T-cell (primary cell): Measurements from ENCODE around the gene RNF148. TPM values are rescaled to one million over a fixed set of nuclear protein-coding genes. Genes with fewer than 3 reads are reported as not detected.

Experiments
- ATAC-seq, 4 experiments: fragments of 200-7000 bp in 3 of 4; fragments of 150-1000 bp in 1 of 4; cut with Tn5 transposase; replicated peaks in 1 of 4; 1 replicate in 3 of 4; 2 replicates in 1 of 4; pipeline ENCODE4 v1.10.0; 2021; ENCODE audit warnings: moderate library complexity in 3 of 4, mild to moderate bottlenecking in 2 of 4, moderate number of reproducible peaks in 1 of 4
- CTCF ChIA-PET, 2 donors: fragments of 300-600 bp; sonication (Branson Sonifier 250); formaldehyde crosslinking; loops; one replicate each; lab custom pipeline; 2022; ENCODE audit warnings: antibody characterized with exemption in 2 of 2; lab: Charles Lee
- POLR2A ChIA-PET, 2 donors: fragments of 300-600 bp; sonication (Branson Sonifier 250); formaldehyde crosslinking; loops; one replicate each; lab custom pipeline; 2022; ENCODE audit warnings: antibody characterized with exemption in 2 of 2; lab: Charles Lee
- DNase-seq, 35 experiments: peaks; one replicate each; pipeline versions ENCODE4 v3.0.0 to v3.0.0-alpha.2; 2013 to 2023
- H3K27ac ChIP-seq: one replicate; pipeline ENCODE4 v1.5.1; 2013; ENCODE audit warnings: low read length
- H3K27me3 ChIP-seq, 2 experiments: replicated peaks in 1 of 2; 1 replicate in 1 of 2; 2 replicates in 1 of 2; pipeline versions ENCODE4 v1.6.1 to v1.7.0; 2013; ENCODE audit warnings: low read length in 1 of 2, mixed read lengths in 1 of 2; ENCODE audit not compliant: control insufficient read depth in 2 of 2, insufficient read depth in 2 of 2; ENCODE audit errors: extremely low read depth in 1 of 2
- H3K36me3 ChIP-seq, 2 donors: 1 replicate in 1 of 2; 2 replicates in 1 of 2; pipeline versions ENCODE4 v1.6.1 to v1.7.0; 2013; ENCODE audit warnings: low read length in 1 of 2; ENCODE audit not compliant: control insufficient read depth in 2 of 2, insufficient read depth in 1 of 2; ENCODE audit errors: extremely low read depth in 1 of 2
- H3K4me1 ChIP-seq, 2 experiments: 1 replicate in 1 of 2; 2 replicates in 1 of 2; pipeline versions ENCODE4 v1.6.1 to v1.7.0; 2013; ENCODE audit warnings: low read length in 2 of 2, mixed read lengths in 1 of 2; ENCODE audit not compliant: insufficient read depth in 2 of 2, control insufficient read depth in 1 of 2; ENCODE audit errors: extremely low read depth in 1 of 2
- H3K4me3 ChIP-seq, 2 donors: 1 replicate in 1 of 2; 2 replicates in 1 of 2; pipeline versions ENCODE4 v1.5.1 to v1.7.0; 2013; ENCODE audit warnings: mild to moderate bottlenecking in 2 of 2, low read length in 1 of 2, moderate library complexity in 1 of 2; ENCODE audit not compliant: control insufficient read depth in 1 of 2; ENCODE audit errors: extremely low read depth in 1 of 2
- H3K9me3 ChIP-seq: 2 replicates; pipeline ENCODE4 v1.7.0; 2013
- H3K27ac Mint-ChIP-seq, 2 donors: one replicate each; pipeline ENCODE4 v1.8.0; 2020 to 2021; ENCODE audit warnings: mild to moderate bottlenecking in 2 of 2, mixed read lengths in 2 of 2
- H3K27me3 Mint-ChIP-seq, 2 donors: one replicate each; pipeline ENCODE4 v1.8.0; 2021 to 2022; ENCODE audit warnings: mixed read lengths in 2 of 2
- H3K36me3 Mint-ChIP-seq: one replicate; pipeline ENCODE4 v1.8.0; 2021; ENCODE audit warnings: mixed read lengths
- H3K4me1 Mint-ChIP-seq, 3 donors: one replicate each; pipeline ENCODE4 v1.8.0; 2020 to 2022; ENCODE audit warnings: mixed read lengths in 3 of 3, mild to moderate bottlenecking in 1 of 3
- H3K4me3 Mint-ChIP-seq, 3 donors: one replicate each; pipeline ENCODE4 v1.8.0; 2020 to 2022; ENCODE audit warnings: mild to moderate bottlenecking in 3 of 3, mixed read lengths in 3 of 3, moderate library complexity in 3 of 3
- H3K9me3 Mint-ChIP-seq, 3 donors: one replicate each; pipeline ENCODE4 v1.8.0; 2020 to 2022; ENCODE audit warnings: mixed read lengths in 3 of 3
- WGBS: methylation state at CpG from one replicate; pipeline ENCODE4 v1.1.5; 2013; ENCODE audit warnings: missing lambda C conversion rate; ENCODE audit not compliant: insufficient coverage; 5-methylcytosine and 5-hydroxymethylcytosine counted together
- total RNA-seq, 35 experiments: library from RNA in 6 of 35; stranded (reverse) in 6 of 35; fragments of 120-200 nt in 1 of 35; gene quantifications; one replicate each; pipeline versions ENCODE4 v1.2.1 to v1.2.4 and lab custom pipeline; 2013 to 2026

The RNF148 gene
- total RNA-seq, 5 donors from 2014 or later (not counting 1 experiment from before 2014, with no cell fraction given) = not detected

GRCh38 chr7:122663733-122664132 is 39.0 kb downstream of the RNF148 start:
- no peaks in the 10 kb centered on the region for H3K27me3 Mint-ChIP-seq
- H3K9me3 Mint-ChIP-seq = peaks cover 0 to 3% (median 0%) of the 10 kb centered on the region in 3 donors
- no peaks in the 10 kb centered on the region for H3K36me3 Mint-ChIP-seq
- no peaks in the 10 kb centered on the region for H3K4me1 Mint-ChIP-seq
- POLR2A ChIA-PET = no interaction called here
- Histone ChIP-seq H3K4me3 (no peak overlapping the region), H3K27ac (no peak overlapping the region), H3K27me3 (no peaks in the 10 kb centered on the region), H3K4me1 (no peaks in the 10 kb centered on the region), H3K36me3 (no peaks in the 10 kb centered on the region), H3K9me3 (no peaks in the 10 kb centered on the region)
- no peak overlapping the region for H3K4me3 Mint-ChIP-seq
- no CpG with 5 or more reads among the region's 2 CpGs for WGBS
- DNase-seq = no peak
- ATAC-seq = no peak
- no peak overlapping the region for H3K27ac Mint-ChIP-seq
- CTCF ChIA-PET = no interaction called here

GRCh38 chr7:122658856-122659255 is 43.9 kb downstream of the RNF148 start:
- H3K27ac Mint-ChIP-seq = no peak overlapping the region
- no peaks in the 10 kb centered on the region for H3K4me1 Mint-ChIP-seq
- no peak for ATAC-seq
- Histone ChIP-seq H3K27me3 (no peaks in the 10 kb centered on the region), H3K36me3 (no peaks in the 10 kb centered on the region), H3K27ac (no peak overlapping the region), H3K4me1 (no peaks in the 10 kb centered on the region), H3K4me3 (no peak overlapping the region), H3K9me3 (no peaks in the 10 kb centered on the region)
- POLR2A ChIA-PET = no interaction called here
- no peak overlapping the region for H3K4me3 Mint-ChIP-seq
- WGBS = no CpG with 5 or more reads among the region's 2 CpGs
- H3K9me3 Mint-ChIP-seq = peaks cover 2 to 7% (median 3%) of the 10 kb centered on the region in 3 donors
- CTCF ChIA-PET = no interaction called here
- DNase-seq = no peak
- no peaks in the 10 kb centered on the region for H3K36me3 Mint-ChIP-seq
- H3K27me3 Mint-ChIP-seq = no peaks in the 10 kb centered on the region

GRCh38 chr7:122653685-122654084 is 49.0 kb downstream of the RNF148 start:
- no peaks in the 10 kb centered on the region for H3K4me1 Mint-ChIP-seq
- no peaks in the 10 kb centered on the region for H3K9me3 ChIP-seq
- no peaks in the 10 kb centered on the region for H3K36me3 Mint-ChIP-seq
- CTCF ChIA-PET = no interaction called here
- H3K36me3 ChIP-seq = no peaks in the 10 kb centered on the region
- 40% methylated on average over 1 of the region's 5 CpGs for WGBS
- POLR2A ChIA-PET = no interaction called here
- DNase-seq = no peak
- H3K4me3 Mint-ChIP-seq = no peak overlapping the region
- no peak overlapping the region for H3K4me3 ChIP-seq
- peaks cover 4 to 7% (median 7%) of the 10 kb centered on the region in 3 donors for H3K9me3 Mint-ChIP-seq
- H3K27me3 ChIP-seq = no peaks in the 10 kb centered on the region
- H3K27me3 Mint-ChIP-seq = no peaks in the 10 kb centered on the region
- ATAC-seq = no peak
- H3K27ac Mint-ChIP-seq = no peak overlapping the region
- no peaks in the 10 kb centered on the region for H3K4me1 ChIP-seq
- no peak overlapping the region for H3K27ac ChIP-seq

DNA sequence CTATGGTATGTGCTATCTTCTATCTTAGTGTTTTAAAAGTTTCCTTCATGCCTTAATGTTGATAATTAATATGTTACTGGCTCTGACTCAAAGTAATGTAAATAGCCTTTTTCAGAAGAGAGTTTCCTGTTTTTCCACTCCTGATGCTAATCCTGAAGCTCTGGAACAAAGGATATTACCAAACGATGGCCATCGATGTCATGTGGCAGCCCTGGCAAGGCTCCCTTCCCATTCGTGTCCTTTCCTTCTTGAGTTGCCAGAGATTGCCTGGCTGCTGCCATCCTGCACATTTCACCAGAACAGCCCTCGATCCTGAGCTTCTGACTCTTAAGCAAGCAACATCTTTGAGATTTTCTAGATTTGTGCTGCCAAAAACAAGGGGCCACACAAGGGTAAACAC is 49.8 kb downstream of the RNF148 start:
- ChIA-PET POLR2A (no interaction called here), CTCF (no interaction called here)
- H3K4me3 ChIP-seq = no peak overlapping the region
- H3K27ac Mint-ChIP-seq = no peak overlapping the region
- no peaks in the 10 kb centered on the region for H3K27me3 ChIP-seq
- H3K4me1 ChIP-seq = no peaks in the 10 kb centered on the region
- WGBS = 74% methylated on average over 4 of the region's 4 CpGs
- ATAC-seq (no peak), DNase-seq (no peak)
- no peak overlapping the region for H3K4me3 Mint-ChIP-seq
- H3K9me3 ChIP-seq = no peaks in the 10 kb centered on the region
- no peak overlapping the region for H3K27ac ChIP-seq
- no peaks in the 10 kb centered on the region for H3K4me1 Mint-ChIP-seq
- H3K27me3 Mint-ChIP-seq = no peaks in the 10 kb centered on the region
- H3K36me3 Mint-ChIP-seq = no peaks in the 10 kb centered on the region
- H3K36me3 ChIP-seq = no peaks in the 10 kb centered on the region
- peaks cover 4 to 7% (median 7%) of the 10 kb centered on the region in 3 donors for H3K9me3 Mint-ChIP-seq

Other genes with a start within 250 kb of the RNF148 start
- gene RNF133, start 3.8 kb downstream of the RNF148 start, total RNA-seq = not detected
- under 1 TPM in 3 of 5 donors, not detected in 2; 0.15 to 0.28 (median 0.16) TPM for gene CADPS2, start 183.5 kb upstream of the RNF148 start, total RNA-seq